Tibial nerve (tissue), 3 donors: ENCODE data around the gene TMEM101.

Source experiments
- CTCF ChIP-seq, 5 experiments: fragments of 200-600 bp in 3 of 5; fragments of 450-650 bp in 2 of 5; sonication (generic) in 3 of 5; IDR thresholded peaks; one replicate each; pipeline ENCODE4 v1.5.1; 2016 to 2019; ENCODE audit warnings: antibody characterized with exemption in 5 of 5, mild to moderate bottlenecking in 3 of 5, moderate library complexity in 2 of 5
- POLR2A ChIP-seq, 2 donors: fragments of 450-650 bp; IDR thresholded peaks; one replicate each; pipeline ENCODE4 v1.6.1; 2017; ENCODE audit warnings: antibody characterized with exemption in 2 of 2, mild to moderate bottlenecking in 2 of 2, moderate library complexity in 2 of 2

DNA sequence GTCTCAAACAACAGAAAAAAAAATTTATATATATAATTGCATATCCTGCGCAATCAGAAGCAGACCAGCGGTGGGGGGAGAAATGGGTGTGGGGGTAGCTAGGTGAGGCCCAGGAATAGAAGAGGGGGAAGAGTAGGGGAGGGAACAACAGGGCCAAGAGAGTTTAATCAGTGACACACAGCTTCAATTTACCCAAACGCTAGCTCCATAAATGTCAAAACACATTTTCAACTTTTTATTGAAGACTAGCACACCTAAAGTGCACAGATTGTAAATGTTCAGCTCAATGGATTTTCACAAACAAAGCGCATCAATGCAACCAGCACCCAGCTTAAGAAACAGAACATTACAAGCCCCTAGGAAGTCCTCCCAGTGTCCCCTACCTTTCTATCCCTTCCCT is 35.1 kb downstream of the TMEM101 start:
- no peak for TF ChIP-seq CTCF (IDR thresholded peaks at IDR 0.05)
- no peak for TF ChIP-seq POLR2A (IDR thresholded peaks at IDR 0.05)
